Fibroblast of villous mesenchyme (primary cell): Measurements from ENCODE around the gene NELL1. TPM values are rescaled to one million over a fixed set of nuclear protein-coding genes. Genes with fewer than 3 reads are reported as not detected.

ENCODE experiments used
- DNase-seq: peaks from one replicate; pipeline ENCODE4 v3.0.0-alpha.2; 2010; ENCODE audit warnings: low read depth
- H3K4me3 ChIP-seq: 2 replicates; pipeline ENCODE4 v1.5.1; 2011; ENCODE audit warnings: low read depth, mild to moderate bottlenecking, low read length
- CTCF ChIP-seq: IDR thresholded peaks from 2 replicates; pipeline ENCODE4 v1.5.1; 2012; ENCODE audit warnings: low read depth, mild to moderate bottlenecking, low read length; ENCODE audit not compliant: insufficient read depth
- total RNA-seq: library from RNA; depleted of rRNA; stranded (reverse); fragments of >200 nt; gene quantifications from 2 replicates; pipeline ENCODE4 v1.2.3, GENCODE V29; 2012

Gene NELL1
- total RNA-seq, 1 donor: not detected

DNA sequence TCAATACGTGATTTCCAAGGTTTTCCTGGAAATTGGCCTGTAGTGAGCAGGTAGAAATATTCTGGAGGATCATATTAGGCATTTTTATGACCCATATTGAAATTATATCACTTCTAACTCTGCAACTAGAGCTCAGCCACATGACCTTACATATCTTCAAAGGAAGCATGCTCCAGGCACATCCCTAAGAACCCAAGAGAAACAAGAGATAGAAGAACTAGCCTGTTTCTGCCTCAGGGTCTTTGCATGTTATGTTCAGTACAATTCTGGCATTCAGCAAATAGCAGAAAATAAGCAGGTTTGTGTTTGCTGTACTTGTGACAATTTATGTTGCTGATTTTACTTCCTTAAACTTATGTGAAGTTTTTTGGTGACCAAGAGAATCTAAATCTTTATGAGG is 859.8 kb downstream of the NELL1 start:
- DNase-seq: no peak
- H3K4me3 ChIP-seq: no peak overlapping the region
- no peak for TF ChIP-seq CTCF

GRCh38 chr11:21534288-21534687 is 864.9 kb downstream of the NELL1 start:
- H3K4me3 ChIP-seq: no peak overlapping the region
- no peak for DNase-seq
- TF ChIP-seq CTCF: no peak

GRCh38 chr11:21537980-21538379 is 868.6 kb downstream of the NELL1 start:
- TF ChIP-seq CTCF: no peak

GRCh38 chr11:21541187-21541751 is 871.9 kb downstream of the NELL1 start:
- TF ChIP-seq CTCF: no peak
- no peak for DNase-seq
- H3K4me3 ChIP-seq: no peak overlapping the region

More at GRCh38 chr11:21537980-21538379, 868.6 kb downstream of the NELL1 start:
- no peak overlapping the region for H3K4me3 ChIP-seq
- DNase-seq: no peak

- no peak overlapping the region for H3K4me3 ChIP-seq
- DNase-seq: no peak
- TF ChIP-seq CTCF: no peak
These were observed 874.5 kb downstream of the NELL1 start for GRCh38 chr11:21543901-21544300.

DNA sequence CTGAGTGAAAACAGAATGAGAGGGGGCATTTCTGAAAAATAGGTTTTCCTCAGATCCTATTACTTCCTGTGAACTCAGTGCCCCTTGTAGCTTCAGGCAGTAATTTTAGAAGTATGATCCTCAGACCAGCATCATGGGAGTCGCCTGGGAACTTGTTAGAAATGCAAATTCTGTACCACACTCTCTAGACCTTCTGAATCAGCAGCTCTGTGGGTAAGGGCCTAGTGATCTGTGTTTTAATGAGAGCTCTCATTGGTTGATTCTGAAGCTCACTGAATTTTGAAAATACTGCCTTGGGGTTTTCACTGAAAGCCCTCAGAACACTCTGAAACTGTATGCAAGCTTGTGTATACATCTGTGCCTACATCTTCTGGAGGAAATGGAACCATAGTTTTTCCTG is 876.3 kb downstream of the NELL1 start:
- H3K4me3 ChIP-seq: no peak overlapping the region
- no peak for DNase-seq
- TF ChIP-seq CTCF: no peak

DNA sequence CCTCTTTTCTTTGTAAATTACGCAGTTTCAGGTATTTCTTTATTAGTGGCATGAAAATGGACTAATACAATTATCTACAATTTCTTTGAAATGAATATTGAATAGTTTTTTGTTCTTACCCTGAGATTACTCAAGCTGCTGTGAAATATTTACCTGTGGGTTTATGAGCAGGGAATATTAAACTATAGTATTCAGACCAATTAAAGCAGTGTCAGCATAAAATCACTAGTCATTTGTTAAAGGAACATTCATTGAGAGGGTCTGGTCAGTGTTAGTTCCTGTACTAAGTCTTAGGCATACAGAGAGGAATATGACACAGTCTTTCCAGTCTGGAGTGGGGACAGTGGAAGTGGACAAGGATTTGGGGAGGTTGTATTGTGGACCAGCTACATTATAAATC is 877.3 kb downstream of the NELL1 start:
- no peak for TF ChIP-seq CTCF
- no peak for DNase-seq
- H3K4me3 ChIP-seq: no peak overlapping the region
